Stimulated activated naive B cell treated with anti-CD40 and anti-IgM and Interleukin-4, amounts not matched to agents 10 μg/mL and 1 μg/mL and 100 μg/mL, for 72 hours (primary cell): Measurements from ENCODE around the gene DOCK1.

Experiments used
- ATAC-seq, 2 donors: fragments of 150-1000 bp; cut with Tn5 transposase; replicated peaks; 2 replicates each; pipeline ENCODE4 v1.10.0; 2021; ENCODE audit warnings: moderate library complexity in 1 of 2
- DNase-seq: peaks from one replicate; pipeline ENCODE4 v3.0.0; 2021
- H3K27ac Mint-ChIP-seq: one replicate; pipeline ENCODE4 v1.8.0; 2022; ENCODE audit warnings: mild to moderate bottlenecking, mixed read lengths
- H3K27me3 Mint-ChIP-seq, 2 donors: one replicate each; pipeline ENCODE4 v1.8.0; 2022; ENCODE audit warnings: mixed read lengths in 2 of 2
- H3K36me3 Mint-ChIP-seq, 2 donors: one replicate each; pipeline ENCODE4 v1.8.0; 2022; ENCODE audit warnings: mixed read lengths in 2 of 2, mild to moderate bottlenecking in 1 of 2
- H3K4me1 Mint-ChIP-seq, 2 donors: one replicate each; pipeline ENCODE4 v1.8.0; 2022; ENCODE audit warnings: mixed read lengths in 2 of 2, mild to moderate bottlenecking in 1 of 2
- H3K4me3 Mint-ChIP-seq, 2 donors: one replicate each; pipeline ENCODE4 v1.8.0; 2022; ENCODE audit warnings: mild to moderate bottlenecking in 2 of 2, mixed read lengths in 2 of 2, moderate library complexity in 1 of 2
- H3K9me3 Mint-ChIP-seq, 2 donors: one replicate each; pipeline ENCODE4 v1.8.0; 2022; ENCODE audit warnings: mixed read lengths in 2 of 2, mild to moderate bottlenecking in 1 of 2

Gene DOCK1

GRCh38 chr10:127148933-127149220 lies 243.6 kb downstream of the DOCK1 start:
- H3K36me3 Mint-ChIP-seq = no peaks in the 10 kb centered on the region
- H3K9me3 Mint-ChIP-seq = no peaks in the 10 kb centered on the region
- no peak overlapping the region for H3K4me3 Mint-ChIP-seq
- H3K27me3 Mint-ChIP-seq = peaks cover 0 to 15% of the 10 kb centered on the region in 2 donors
- DNase-seq (no peak), ATAC-seq (no peak)
- H3K27ac Mint-ChIP-seq = no peak overlapping the region
- H3K4me1 Mint-ChIP-seq = no peaks in the 10 kb centered on the region

GRCh38 chr10:127149501-127150081 lies 244.4 kb downstream of the DOCK1 start:
- ATAC-seq (no peak), DNase-seq (no peak)
- no peak overlapping the region for H3K27ac Mint-ChIP-seq
- no peak overlapping the region for H3K4me3 Mint-ChIP-seq
- H3K4me1 Mint-ChIP-seq = no peaks in the 10 kb centered on the region
- H3K9me3 Mint-ChIP-seq = no peaks in the 10 kb centered on the region
- H3K27me3 Mint-ChIP-seq = peaks cover 0 to 15% of the 10 kb centered on the region in 2 donors
- H3K36me3 Mint-ChIP-seq = no peaks in the 10 kb centered on the region

DNA sequence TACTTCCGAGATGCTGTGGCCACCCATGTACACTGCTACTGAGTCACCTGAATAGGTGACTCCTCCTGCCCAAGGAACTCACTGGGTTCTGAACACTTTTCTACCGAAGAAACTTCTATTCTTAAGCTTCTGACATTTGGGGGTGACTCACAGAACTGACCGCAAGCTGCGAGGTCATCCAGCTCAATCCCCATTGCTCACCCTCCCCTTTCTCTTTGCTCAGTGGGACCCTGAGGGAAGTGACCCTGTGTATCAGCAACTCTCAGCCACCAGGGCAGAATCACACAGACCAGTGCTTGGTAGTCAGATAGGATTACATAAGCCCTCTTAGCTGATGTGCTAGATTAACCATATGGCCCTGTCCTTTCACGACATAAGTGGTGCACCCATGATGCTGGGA lies 244.9 kb downstream of the DOCK1 start:
- ATAC-seq (no peak), DNase-seq (no peak)
- H3K27ac Mint-ChIP-seq = no peak overlapping the region
- no peak overlapping the region for H3K4me3 Mint-ChIP-seq
- no peaks in the 10 kb centered on the region for H3K9me3 Mint-ChIP-seq
- H3K36me3 Mint-ChIP-seq = no peaks in the 10 kb centered on the region
- peaks cover 0 to 15% of the 10 kb centered on the region in 2 donors for H3K27me3 Mint-ChIP-seq
- no peaks in the 10 kb centered on the region for H3K4me1 Mint-ChIP-seq

- Mint-ChIP-seq H3K27ac (no peak overlapping the region), H3K4me1 (no peaks in the 10 kb centered on the region), H3K4me3 (no peak overlapping the region), H3K27me3 (peaks cover 0 to 15% of the 10 kb centered on the region in 2 donors), H3K9me3 (no peaks in the 10 kb centered on the region), H3K36me3 (no peaks in the 10 kb centered on the region)
- ATAC-seq = no peak
- no peak for DNase-seq
These were observed 246.3 kb downstream of the DOCK1 start for GRCh38 chr10:127151541-127151940.

DNA sequence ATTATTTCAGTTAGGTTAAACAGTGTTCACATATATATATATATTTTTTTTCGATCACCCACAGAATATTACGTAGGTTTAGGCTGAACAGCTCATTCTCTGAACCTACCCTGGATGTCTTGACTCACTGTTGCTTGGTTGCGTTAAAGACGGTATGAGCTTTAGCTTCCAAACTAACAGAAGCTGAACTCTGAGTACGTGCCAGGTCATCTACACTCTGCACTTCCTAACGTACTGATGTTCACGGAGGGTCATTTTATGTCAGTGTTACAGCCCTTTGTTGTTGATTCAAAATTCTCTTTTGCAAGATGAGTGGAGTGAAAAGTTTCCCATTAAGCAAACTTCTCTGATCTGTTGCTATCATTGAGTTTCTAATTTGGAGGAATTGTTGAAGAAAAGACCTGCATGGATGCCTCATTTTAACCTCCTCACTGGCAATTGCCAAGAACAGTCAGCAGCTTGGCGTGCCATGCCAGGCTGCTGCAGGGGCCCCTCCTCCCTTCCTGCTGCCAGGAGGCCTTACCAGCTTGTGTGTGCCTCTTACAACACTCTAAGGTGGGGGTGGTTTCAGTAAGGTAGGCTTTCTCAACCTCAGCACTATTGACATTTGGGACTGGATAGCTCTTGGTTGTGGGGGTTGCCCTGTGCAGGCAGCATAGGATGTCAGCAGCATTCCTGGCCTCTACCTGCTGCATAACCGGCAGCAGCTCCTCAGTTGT lies 246.9 kb downstream of the DOCK1 start:
- Mint-ChIP-seq H3K4me3 (no peak overlapping the region), H3K36me3 (no peaks in the 10 kb centered on the region), H3K27ac (no peak overlapping the region), H3K9me3 (no peaks in the 10 kb centered on the region), H3K4me1 (no peaks in the 10 kb centered on the region), H3K27me3 (peaks cover 0 to 11% of the 10 kb centered on the region in 2 donors)
- ATAC-seq (no peak), DNase-seq (no peak)

GRCh38 chr10:127153181-127153580 lies 248.0 kb downstream of the DOCK1 start:
- no peak overlapping the region for H3K27ac Mint-ChIP-seq
- H3K9me3 Mint-ChIP-seq = no peaks in the 10 kb centered on the region
- DNase-seq (no peak), ATAC-seq (no peak)
- H3K36me3 Mint-ChIP-seq = no peaks in the 10 kb centered on the region
- H3K4me1 Mint-ChIP-seq = no peaks in the 10 kb centered on the region
- peaks cover 0 to 6% of the 10 kb centered on the region in 2 donors for H3K27me3 Mint-ChIP-seq
- H3K4me3 Mint-ChIP-seq = no peak overlapping the region

DNA sequence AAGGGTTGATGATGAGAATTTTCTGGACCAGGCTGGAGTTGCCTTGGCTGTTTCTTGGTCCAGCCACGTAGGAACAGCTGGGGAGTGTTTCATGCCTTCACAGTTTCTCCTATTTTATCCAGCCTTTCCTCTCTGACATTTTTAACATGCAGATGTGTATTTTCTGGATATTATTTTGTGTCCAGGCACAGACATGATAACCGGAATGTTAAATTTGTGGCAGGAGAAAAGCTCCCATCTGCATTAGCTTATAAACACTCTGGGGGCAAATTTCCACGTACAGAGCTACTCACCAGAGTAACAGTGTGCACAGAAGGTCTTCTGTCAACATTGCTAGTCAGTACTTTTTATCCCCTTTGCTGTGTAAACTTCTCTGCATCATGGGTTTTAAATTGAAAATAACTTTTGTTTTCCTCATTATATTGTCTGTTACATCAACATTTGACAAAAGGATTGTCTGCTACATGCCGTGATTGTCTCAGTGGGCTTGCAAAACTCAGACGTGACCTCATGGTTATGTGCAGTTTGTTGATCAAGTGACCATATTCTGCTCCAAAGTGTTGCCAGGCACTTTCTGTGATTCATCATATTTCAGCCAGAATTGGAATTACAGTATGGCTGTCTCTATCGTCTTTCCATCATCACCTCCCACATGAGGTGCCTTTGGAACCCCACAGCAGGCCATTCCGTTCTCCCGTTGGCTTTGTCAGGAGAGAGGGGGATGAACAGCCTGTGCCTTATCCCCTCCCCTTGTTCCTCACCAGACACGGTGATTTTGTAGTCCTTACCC lies 249.8 kb downstream of the DOCK1 start:
- Mint-ChIP-seq H3K36me3 (no peaks in the 10 kb centered on the region), H3K27me3 (peaks cover under 1 to 6% of the 10 kb centered on the region in 2 donors), H3K27ac (no peak overlapping the region), H3K9me3 (no peaks in the 10 kb centered on the region), H3K4me3 (no peak overlapping the region), H3K4me1 (no peaks in the 10 kb centered on the region)
- DNase-seq (no peak), ATAC-seq (no peak)

GRCh38 chr10:127157089-127157488 lies 251.9 kb downstream of the DOCK1 start:
- Mint-ChIP-seq H3K27ac (no peak overlapping the region), H3K4me1 (no peaks in the 10 kb centered on the region), H3K4me3 (no peak overlapping the region), H3K9me3 (no peaks in the 10 kb centered on the region), H3K36me3 (no peaks in the 10 kb centered on the region), H3K27me3 (peaks cover 4 to 12% of the 10 kb centered on the region in 2 donors)
- DNase-seq (no peak), ATAC-seq (no peak)

DNA sequence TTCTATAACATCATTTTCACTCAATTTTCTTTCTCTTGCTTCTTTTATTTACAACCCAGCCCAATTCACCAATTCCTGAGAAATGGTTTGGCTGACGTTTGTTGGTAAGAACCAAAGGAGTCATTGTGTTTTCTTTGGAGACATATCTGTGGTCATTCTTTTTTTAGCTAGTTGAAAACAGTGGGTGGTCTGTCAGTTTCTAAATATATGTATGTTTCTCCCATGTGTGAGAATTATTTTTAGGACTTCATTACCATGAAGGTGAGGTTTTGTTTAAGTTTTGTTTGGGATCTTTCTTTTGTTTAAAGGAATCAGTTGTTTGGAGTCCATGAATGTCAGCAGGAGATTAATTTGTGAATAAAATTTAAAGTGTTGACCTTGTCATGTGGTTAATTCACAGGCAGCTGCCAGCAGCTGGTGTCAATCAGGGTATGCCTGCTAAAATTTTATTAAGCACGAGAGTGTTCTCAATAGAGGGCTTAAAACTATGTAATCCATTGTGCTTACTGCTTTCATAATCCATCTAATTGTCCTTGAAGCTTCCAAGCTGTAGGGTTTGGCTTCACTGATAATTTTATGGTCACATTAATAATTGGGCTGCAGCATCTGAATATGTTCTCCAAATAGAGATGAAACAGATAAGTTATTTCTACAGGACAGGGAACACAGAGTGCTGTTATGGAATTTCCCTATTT lies 252.4 kb downstream of the DOCK1 start:
- Mint-ChIP-seq H3K9me3 (no peaks in the 10 kb centered on the region), H3K4me1 (no peaks in the 10 kb centered on the region), H3K27ac (no peak overlapping the region), H3K36me3 (no peaks in the 10 kb centered on the region), H3K27me3 (peaks cover 4 to 12% of the 10 kb centered on the region in 2 donors), H3K4me3 (no peak overlapping the region)
- no peak for ATAC-seq
- DNase-seq = no peak

GRCh38 chr10:127158662-127159061 lies 253.4 kb downstream of the DOCK1 start:
- H3K4me3 Mint-ChIP-seq = no peak overlapping the region
- ATAC-seq = no peak
- no peaks in the 10 kb centered on the region for H3K9me3 Mint-ChIP-seq
- no peak for DNase-seq
- no peaks in the 10 kb centered on the region for H3K4me1 Mint-ChIP-seq
- no peaks in the 10 kb centered on the region for H3K36me3 Mint-ChIP-seq
- H3K27me3 Mint-ChIP-seq = peaks cover 4 to 12% of the 10 kb centered on the region in 2 donors
- no peak overlapping the region for H3K27ac Mint-ChIP-seq

DNA sequence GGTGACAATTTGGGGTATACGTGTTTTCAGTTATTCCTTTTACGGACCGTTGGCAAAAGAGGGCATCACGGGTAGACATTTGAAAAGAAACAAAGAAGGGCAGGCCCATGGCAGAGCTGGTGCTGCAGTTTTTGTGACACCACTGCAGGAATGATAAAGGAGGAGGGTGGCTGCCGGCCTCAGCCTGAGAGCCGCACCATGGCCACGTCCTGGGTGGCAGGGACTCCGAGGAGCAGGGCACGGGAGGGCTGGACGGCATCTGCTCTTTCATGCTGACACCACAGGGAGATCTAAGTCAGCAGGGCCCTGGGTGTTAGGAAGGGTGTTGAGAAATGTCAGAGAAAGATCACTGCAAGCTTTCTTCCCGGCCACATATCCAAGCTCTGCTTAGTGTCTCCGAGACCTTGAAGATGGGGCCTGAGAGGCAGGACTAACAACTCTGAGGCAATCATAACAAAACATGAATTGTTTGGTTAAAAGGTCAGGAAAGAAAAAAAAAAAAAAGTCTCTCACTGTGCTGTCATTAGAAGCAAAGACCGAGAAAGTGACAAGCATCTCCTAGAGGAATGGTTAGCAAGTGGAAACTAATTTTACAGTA lies 254.5 kb downstream of the DOCK1 start:
- Mint-ChIP-seq H3K27ac (no peak overlapping the region), H3K4me1 (no peaks in the 10 kb centered on the region), H3K4me3 (no peak overlapping the region), H3K9me3 (no peaks in the 10 kb centered on the region), H3K27me3 (peaks cover 4 to 12% of the 10 kb centered on the region in 2 donors), H3K36me3 (no peaks in the 10 kb centered on the region)
- ATAC-seq (no peak), DNase-seq (no peak)

GRCh38 chr10:127161482-127161881 lies 256.3 kb downstream of the DOCK1 start:
- Mint-ChIP-seq H3K27me3 (peaks cover 4 to 12% of the 10 kb centered on the region in 2 donors), H3K4me3 (no peak overlapping the region), H3K4me1 (no peaks in the 10 kb centered on the region), H3K9me3 (no peaks in the 10 kb centered on the region), H3K27ac (no peak overlapping the region), H3K36me3 (no peaks in the 10 kb centered on the region)
- DNase-seq = no peak
- no peak for ATAC-seq

DNA sequence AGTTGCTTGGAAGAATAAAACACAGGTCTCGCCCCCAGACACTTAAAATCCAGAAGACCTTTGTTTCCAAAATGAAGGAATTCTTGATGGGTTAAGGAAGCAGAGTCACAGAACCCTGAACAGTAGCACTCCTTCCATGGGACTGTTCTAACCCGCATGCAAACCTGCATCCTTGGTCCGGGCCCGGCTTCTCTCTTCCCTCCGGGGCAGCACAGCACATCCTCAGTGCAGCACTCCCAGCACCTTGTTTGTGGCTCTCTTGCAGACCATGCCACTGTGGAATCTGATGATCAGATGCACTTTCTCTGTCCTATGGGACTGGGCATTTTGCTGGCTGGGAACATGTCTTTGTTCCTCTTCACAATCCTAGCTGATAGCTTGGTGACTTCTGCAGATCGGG lies 257.6 kb downstream of the DOCK1 start:
- H3K4me3 Mint-ChIP-seq = no peak overlapping the region
- H3K27ac Mint-ChIP-seq = no peak overlapping the region
- no peak for DNase-seq
- H3K36me3 Mint-ChIP-seq = no peaks in the 10 kb centered on the region
- H3K27me3 Mint-ChIP-seq = peaks cover 4 to 12% of the 10 kb centered on the region in 2 donors
- ATAC-seq = no peak
- no peaks in the 10 kb centered on the region for H3K9me3 Mint-ChIP-seq
- no peaks in the 10 kb centered on the region for H3K4me1 Mint-ChIP-seq

GRCh38 chr10:127168261-127168660 lies 263.0 kb downstream of the DOCK1 start:
- ATAC-seq (no peak), DNase-seq (no peak)
- Mint-ChIP-seq H3K36me3 (no peaks in the 10 kb centered on the region), H3K4me1 (no peaks in the 10 kb centered on the region), H3K27ac (no peak overlapping the region), H3K9me3 (no peaks in the 10 kb centered on the region), H3K4me3 (no peak overlapping the region), H3K27me3 (no peaks in the 10 kb centered on the region)
